Measurements from ENCODE around the gene PER3.

The PER3 gene

DNA sequence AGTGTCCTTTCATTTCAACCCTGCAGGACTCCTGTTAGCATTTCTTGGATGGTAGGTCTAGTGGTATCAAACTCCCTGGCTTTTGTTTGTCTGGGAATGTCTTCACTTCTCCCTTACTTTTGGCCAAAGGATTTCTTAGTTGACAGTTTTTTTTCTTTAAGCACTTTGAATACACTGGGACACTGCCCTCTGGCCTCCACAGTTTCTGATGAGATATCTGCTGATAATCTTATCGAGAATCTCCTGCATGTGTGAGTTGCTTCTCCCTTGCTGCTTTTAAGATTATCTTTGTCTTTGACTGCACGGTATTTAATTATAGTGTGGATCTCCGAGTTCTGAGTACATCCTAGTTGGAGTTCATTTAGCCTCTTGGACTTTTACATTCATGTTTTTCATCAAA is 55.4 kb downstream of the PER3 start:
- no peak for DNase-seq

DNA sequence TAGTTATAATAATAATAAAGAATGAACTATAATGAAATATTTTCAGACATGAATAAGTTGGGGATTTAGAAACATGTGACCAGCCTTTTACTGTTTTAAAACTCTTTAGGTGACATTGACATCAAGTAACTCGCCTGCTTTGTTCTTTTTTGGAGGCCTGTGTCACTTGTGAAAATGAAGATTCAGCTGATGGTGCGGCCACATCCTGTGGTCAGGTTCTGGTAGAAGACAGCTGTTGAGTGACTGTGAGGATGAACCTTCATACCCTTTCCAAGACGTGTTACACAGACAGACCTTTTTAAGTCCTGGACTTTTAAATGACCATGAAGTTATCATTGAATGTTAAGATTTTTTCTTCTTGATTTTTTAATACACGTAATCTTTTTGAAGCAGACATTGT is 58.4 kb downstream of the PER3 start:
- DNase-seq, result no peak

DNA sequence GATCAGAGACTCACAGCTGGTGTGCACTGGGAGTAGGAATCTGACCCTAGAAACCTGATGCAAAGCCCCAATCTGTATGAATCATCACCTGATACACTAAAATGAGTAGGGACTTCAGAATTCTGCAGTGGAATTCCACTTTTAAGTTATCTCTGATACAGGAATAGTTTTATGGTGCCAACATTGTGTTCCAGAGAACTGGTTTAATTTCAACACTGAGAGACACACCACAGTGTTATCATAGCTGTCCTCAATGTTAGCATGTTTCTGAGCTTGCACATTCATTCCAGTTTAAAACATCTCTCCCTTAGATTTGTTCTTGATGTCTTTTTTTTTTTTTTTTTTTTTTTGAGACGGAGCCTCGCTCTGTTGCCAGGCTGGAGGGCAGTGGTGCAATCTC is 61.7 kb downstream of the PER3 start:
- no peak for DNase-seq

GRCh38 chr1:7846656-7847055 is 62.6 kb downstream of the PER3 start:
- DNase-seq, result no peak

GRCh38 chr1:7847599-7847998 is 63.5 kb downstream of the PER3 start:
- DNase-seq, result no peak

DNA sequence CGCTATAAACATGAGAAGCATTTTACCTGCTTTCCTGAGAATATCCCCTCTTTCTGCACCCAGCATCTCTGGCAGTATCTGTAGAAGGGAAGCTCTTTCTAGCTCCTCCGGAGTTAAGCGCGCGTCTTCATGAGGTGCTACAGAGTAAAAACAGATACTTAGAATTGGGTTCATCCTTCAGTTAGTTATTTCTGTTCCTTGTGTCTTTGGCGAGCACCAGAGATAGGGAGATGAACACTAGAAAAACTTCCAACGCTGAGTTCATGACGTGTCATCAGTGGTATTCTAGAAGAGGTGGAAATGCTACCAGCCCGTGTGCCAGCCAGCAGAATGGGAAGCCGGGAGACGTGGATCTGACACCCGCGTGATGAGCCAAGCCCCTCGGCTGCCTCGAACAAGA is 66.7 kb downstream of the PER3 start:
- DNase-seq, result no peak

GRCh38 chr1:7852804-7853683 is 69.0 kb downstream of the PER3 start, which contains the start of gene UTS2:
TSS of gene UTS2 (minus strand) at chr1:7853065. CDS start at chr1:7853003, 62 bp downstream.
- DNase-seq, result no peak

- DNase-seq, result no peak
These were observed 69.6 kb downstream of the PER3 start for GRCh38 chr1:7853684-7854026.

- no peak for DNase-seq
These were observed 72.3 kb downstream of the PER3 start for GRCh38 chr1:7856345-7856744.

DNA sequence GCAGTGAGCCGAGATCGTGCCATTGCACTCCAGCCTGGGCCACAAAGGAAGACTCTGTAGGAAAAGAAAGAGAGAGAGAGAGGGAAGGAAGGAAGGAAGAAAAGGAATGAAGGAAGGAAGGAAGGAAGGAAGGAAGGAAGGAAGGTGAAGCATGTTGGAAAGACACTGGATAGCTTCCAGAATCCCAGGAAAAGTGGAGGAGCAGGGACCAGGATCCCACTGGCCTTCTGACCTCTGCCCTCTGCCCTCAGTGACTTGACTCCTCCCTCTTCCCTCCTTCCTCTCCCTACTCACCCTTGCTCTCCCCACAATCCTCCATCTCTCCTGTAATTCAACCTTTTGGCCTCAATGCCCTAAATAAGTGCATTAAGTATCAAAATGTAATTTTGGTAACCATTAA is 72.9 kb downstream of the PER3 start:
- DNase-seq, result no peak

- DNase-seq, result no peak
These were observed 73.9 kb downstream of the PER3 start for GRCh38 chr1:7857985-7858384.

DNA sequence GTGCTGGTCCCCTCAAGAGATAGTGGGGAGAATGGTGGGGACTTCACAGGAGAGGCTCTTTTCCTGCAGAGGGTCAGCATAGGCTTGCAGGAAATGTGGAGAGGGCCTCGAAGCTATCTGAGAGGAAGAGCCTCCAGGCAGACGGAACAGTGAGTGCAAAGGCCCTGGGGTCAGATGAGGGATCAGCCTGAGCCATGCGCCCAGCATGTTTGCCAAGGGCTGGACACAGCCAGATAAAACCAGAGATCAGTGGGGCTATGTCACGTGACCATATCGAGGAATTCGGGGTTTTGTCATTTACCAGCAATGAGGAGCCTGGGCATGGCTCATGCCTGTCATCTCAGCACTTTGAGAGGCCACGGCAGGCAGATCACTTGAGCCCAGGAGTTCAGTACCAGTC is 75.3 kb downstream of the PER3 start:
- DNase-seq, result no peak

DNA sequence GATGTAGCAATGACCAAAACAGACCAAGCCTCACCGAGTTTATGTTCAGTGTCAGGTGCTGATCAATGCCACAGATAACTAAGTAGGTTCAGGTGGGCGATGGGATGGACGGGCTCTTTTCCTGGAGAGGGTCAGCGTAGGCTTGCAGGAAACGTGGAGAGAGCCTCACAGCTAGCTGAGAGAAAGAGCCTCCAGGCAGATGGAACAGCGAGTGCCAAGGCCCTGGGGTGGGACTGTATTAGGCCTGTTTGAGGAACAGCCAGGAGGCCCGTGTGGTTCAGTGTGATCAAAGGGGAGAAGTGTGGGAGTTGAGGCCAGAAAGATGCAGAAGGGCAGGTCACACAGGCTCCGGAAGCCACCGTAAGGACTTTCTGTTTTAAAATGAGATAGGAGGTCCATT is 76.0 kb downstream of the PER3 start:
- no peak for DNase-seq

DNA sequence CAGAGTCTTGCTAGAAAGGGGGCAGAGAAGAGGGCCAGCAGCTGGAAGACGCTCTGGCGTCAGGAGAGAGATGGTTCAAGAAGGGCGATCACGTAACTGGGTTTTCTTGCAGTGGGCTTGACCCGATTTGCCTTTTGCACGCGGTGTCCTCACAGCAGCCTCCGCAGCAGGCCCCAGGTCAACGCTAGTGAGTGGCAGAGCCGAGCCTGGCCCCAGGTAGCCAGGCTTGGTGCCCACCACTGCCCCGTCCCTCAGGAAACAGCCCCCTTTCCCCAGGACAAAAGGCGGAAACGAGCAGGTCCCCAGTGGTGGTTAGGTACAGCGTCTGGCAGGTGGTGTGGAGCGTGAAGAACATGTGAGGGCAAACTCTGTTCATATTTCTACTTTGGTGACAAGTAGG is 77.4 kb downstream of the PER3 start:
- no peak for DNase-seq

DNA sequence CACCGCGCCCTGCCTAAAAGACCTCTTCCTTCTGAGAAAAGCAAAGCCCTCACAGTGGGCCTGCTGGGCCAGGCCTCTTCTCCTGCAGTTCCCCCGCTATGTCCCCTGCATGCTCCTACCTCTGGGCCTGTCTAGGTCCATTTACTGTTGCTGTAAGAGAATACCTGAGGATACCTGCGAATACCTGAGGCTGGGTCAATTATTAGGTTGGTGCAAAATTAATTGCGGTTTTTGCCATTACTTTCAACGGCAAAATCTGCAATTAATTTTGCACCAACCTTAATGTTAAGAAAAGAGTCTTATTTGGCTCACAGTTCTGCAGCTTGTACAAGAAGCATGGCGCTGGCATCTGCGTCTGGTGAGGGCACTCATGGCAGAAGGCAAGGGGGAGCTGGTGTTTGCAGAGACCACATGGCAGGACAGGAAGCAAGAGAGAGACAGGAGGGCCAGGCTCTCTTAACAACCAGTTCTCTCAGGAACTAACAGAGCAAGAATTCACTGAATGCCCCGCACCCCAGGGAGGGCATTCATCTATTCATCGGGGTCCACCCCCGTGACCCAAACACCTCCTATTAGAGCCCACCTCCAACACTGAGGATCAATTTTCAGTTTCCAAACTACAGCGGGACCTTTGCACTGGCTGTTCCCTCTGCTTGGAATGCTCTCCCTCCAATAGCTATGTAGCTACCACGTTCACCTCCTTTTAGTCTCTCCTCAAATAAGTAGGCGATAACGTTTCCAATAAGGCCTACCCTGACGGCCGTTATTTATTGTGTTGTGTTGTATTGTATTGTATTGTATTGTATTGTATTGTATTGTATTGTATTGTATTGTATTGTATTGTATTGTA is 78.3 kb downstream of the PER3 start:
- DNase-seq, result no peak

DNA sequence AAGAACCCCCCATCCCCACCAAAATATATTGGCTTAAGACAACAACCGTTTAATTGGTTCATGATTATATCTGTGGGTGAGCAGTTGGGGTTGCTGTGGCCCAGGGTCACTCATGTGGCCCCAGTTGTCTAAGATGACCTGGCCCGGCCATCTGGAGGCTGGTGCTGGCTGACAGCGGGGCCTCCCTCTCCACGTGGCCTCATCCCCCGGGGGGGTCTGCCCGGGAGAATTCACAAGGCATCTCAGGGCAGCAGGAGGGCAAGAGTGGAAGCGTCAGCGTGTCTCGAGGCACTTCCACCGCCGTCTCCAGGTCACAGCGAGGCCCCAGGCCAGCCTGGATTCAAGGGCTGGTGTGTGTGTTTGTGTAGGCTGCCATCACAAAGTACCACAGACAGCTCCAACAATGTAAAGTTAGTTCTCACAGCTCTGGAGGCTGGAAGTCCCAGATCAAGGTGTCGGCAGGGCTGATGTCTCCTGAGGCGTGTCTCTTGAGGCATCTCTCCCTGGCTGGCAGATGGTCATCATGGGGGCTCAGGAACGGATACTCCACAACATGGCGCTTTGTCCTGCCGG is 79.8 kb downstream of the PER3 start:
- no peak for DNase-seq

- DNase-seq, result no peak
These were observed 81.9 kb downstream of the PER3 start for GRCh38 chr1:7865978-7866377.

DNA sequence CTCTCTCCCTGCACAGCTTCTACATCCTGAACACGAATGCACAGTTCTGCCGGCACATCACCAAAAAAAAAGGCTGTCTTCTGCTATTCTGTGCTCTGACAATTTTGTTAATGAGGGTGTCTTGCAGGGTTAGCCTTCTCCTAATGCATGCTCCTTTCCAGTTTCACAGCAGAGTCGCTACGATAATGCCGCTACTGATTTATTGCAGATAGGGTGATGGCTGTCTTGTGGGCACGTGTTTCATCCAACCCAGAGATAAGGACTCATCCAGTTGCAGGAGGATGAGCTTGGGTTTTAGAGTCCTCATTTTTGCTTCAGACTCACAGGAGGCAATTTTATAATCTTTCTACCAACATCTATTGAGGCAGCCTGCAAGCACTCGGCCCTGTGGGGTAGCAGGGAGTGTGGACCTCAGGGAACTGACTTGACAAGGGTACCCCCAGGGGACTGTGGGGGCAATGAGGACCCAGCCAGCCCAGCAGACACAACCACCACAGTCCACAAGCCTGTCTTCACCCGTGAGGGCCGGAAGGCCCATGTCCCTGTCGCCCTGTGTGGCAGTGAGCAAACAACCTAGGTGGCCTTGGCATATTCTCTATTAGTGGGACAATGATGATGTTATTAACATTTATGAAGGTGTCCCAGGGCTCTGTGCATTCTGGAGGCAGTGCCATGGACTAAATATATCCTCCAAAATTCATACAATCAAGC is 84.1 kb downstream of the PER3 start:
- no peak for DNase-seq

GRCh38 chr1:7869136-7869920 is 85.2 kb downstream of the PER3 start:
- no peak for DNase-seq

DNA sequence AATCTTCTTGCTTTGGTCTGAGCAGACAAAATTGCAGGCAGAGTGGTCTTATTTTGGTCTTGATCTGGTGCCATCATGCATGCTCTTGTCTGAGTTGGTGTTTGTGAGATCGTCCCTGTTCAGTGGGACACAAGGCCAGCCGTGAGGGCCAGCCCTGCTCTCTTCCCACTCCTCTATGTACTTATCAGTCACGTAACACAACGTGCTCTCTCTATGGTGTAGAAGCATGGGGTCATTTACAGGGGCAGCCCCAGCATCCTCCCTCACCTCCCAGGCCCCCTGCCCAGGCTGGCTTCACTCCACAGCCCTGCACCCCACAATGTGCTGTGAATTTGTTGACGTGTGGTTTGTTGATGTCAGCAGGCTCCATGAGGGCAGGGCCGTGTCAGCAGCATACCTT is 87.0 kb downstream of the PER3 start:
- DNase-seq, result no peak

DNA sequence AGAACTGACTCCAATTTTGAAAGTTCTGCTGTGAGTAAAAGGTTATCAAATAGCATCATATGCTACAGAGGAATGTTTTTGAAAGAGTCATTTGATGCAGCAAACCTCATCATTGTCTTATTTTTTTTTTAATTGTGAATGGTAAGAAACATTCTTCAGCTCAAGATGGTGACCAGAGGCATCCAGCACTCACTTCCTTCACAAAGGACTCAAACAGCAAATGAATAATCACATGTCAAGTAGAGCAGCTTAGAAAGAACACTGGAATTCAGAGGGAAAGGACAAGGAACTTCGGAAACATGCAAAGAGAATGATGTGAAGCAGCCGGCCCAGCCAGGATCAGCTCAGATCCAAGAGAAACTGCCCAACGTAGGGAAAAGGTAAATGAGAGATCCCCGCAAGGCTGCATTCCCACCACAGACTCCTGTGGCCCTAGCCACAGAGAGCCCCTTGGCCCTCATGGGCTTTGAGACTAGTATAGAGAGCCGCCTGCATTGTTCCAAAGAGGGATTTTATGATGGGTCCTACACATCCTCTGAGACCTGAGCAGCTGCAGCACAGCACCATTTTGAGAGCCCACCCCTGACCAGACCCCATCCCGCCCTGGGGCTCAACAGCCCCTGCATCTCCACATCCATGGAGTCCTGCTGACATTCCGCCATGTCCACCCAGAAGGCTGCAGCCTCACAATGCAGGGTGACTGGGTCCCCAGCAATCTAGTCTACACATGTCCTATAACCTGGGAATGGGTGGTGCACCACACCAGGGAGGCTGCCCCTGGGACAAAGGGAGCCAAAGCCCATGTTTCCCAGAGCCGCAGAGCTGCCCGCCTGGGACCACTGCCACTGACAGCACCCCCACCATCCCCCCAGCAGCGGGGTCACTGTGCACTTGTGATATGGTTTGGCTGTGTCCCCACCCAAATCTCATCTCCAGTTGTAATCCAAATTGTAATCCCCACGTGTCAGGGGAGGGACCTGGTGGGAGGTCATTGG is 90.0 kb downstream of the PER3 start:
- DNase-seq, result no peak
